NCI-H510A (cell line): ENCODE measurements around the gene NGF.
A peak's percentile ranks its signal among the peaks of the same experiment; 100 is the strongest.

Experiments
- DNase-seq: peaks from one replicate; lab custom pipeline; 2025; lab: John Stamatoyannopoulos, UW

NGF gene

DNA sequence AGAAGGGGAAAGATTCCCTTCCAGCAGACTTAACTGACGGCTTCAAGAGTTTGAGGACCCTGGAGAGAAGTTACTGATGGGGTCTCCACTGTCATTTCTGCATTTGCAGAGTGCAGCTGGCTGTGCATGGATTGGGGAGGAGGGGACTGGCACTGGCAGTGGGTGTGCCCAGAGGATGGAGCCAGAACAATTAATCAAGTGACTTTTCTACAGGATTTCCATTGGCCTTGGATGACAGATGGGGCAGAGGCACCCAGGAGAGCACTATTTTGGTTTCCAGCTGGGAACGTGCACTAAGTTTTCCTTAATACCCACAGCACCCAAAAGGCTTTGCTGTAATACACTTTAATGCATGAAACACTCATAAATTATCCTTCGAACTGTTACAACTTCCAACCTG lies 1.3 kb downstream of the NGF start:
- no peak for DNase-seq

DNA sequence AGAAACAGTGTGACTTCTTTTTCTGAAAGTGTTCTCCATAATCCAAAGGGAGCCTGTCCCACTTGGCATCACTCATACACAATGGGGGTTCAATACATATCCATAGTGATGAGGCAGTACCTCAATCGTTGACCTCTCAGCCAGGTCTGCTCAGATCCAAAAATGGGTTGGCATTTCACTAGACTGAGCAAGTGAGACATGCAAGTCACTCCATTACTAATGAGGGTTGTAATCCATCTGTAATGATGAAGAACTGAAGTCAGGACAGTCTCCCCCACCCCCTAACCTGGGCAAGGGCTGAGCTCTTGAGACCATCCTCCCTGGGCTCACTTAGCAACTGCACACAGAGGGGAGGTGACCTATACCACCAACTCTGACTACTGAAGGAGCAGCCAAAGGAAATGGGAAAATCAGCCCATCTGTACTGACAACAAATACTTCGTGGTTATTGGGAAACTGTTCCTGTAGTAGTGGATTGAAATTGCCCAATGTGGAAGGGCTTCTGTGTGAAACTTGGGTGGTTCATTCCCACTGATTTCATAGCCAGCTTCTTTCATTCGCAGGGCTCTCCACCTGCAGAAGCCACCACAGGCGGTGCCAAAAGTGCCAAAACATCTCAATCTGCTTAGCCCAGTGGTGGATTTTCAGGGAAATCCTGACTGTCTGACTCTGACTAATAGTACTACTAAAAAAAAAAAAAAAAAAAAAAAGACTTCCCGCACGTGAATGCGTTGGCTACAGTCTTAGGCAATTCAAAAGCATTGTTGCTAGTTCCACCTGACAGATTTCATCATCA lies 5.0 kb downstream of the NGF start:
- DNase-seq = no peak

DNA sequence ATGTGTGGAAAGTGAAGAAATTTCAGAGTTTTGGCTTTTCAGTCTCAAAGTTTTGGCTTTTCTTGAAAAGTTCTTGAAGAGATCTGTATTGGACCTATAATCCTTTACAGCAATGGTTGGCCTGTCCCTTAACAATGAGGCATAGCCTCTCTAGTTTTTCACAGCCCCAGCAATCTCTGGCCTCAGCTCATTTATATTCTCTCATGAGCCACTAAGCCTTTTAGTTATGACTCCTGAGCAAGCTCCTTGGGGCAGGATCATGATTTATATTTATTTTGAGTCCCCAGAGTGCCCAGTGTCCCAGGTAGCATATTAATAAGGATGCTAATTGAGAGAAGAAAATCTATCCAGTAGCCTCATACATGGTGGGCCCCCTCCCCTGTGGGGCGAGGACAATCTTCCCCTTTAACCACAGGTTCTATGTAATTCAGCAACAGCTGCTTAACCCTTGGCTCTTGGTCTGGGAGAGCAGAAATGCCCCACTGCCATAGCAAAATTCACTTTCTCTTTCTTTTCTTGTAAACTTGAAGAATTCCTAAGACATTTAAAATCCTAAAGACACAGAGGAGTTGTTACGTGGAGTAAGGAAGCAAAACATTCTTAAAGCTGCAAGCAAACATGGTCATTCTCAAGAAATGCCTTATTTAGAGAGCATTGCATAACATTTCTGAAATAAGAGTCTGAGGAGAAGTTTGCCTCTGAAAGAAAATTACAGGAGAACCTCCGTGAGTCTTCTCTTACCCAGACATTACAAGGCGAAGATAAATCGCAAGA lies 6.3 kb downstream of the NGF start:
- DNase-seq = no peak

DNA sequence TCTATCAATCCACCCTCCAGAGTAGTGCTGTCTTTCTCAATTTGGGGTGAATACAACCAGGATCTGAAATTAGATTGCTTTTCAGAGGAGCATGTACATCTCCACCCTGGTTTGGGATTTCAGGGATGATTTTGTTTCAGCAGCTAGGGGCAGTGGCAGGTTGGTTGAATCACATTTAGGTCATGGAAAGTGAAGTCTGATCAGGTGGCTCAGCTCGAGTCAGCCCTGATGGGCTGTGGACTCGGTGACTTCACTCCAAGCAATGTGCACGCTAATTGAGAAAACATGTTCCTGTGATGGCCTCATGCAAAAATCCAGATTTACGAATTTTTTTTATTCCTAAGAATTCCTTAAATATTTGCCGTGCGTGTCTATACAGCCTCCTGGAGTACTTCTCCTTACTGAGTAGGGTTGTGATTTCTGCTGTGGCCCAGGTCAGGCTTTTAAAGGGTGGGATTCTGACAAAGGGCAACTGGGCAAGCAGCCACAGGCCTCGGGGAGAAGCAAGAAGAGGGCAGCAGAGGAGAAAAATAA lies 7.5 kb downstream of the NGF start:
- DNase-seq = no peak

DNA sequence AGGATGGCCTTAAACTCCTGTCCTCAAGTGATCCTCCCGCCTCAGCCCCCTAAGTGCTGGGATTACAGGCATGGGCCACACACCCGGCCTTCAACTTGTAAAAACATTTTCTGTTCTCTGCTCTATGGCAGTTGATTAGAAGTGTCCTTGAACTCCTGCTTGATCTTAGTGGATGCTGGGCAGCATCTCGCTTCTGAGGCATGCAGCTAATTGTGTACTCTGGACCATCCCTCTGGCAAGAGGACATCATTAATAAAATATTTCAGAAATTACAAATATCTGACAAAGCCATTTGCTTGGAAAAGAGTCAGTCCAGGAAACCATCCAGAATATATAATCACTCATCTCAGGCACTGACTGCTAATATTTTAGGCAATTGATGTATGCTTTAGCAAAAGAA lies 8.1 kb downstream of the NGF start:
- no peak for DNase-seq

DNA sequence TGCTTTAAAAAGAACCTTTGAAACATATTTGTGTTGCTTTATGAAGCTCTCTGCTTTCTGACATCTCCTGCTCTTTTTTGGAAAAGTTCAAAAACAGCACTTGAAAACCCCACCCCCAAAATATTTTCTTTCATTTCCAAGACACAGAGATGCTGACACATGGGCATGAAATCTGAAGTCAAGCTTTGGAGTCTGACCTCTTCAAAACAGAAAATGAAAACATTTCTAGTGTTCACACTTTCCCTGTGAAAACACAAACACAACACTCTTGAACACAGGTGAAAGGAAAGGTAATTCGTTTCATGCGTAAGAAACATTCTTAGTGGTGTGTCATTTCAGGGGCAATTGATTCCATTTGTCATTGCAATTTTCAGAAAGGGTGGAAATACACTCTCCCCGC lies 10.8 kb downstream of the NGF start:
- DNase-seq = no peak

DNA sequence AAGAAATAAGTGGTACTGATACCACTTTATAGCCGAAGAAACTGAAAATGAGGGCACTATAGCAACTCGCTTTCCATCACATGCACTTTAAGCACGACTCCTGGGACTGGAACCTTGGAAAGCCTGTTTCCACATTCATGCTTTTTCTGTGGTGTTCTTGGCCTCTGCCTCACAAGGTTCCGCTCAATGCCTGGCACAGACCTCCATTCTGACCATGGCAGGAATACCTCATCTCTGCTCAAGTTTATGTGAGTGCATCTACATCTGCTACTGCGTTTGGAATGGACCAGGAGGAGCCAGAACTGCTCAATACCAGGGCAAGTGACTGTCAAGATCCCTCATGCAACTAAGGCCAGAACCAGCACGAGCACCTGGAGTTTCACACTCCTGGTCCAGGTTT lies 11.6 kb downstream of the NGF start:
- no peak for DNase-seq

DNA sequence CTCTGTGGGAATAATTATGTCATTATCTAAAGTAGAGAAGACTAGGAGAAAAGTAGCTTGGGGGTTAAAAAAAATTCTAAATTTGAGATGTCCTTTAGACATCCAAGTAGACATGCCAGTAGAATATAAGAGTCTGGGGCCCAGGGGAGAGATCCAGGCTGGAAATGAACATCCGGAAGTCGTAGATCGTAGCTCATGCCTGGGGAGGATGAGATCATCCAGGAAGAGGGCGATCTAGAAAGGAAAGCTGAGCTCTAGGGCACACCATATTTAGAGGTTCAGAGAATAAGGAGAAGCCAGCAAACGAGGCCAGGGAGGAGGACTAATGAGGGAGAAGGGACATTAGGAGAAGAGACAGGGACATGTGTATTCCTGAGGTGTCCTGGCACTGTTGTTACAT lies 12.2 kb downstream of the NGF start:
- no peak for DNase-seq

DNA sequence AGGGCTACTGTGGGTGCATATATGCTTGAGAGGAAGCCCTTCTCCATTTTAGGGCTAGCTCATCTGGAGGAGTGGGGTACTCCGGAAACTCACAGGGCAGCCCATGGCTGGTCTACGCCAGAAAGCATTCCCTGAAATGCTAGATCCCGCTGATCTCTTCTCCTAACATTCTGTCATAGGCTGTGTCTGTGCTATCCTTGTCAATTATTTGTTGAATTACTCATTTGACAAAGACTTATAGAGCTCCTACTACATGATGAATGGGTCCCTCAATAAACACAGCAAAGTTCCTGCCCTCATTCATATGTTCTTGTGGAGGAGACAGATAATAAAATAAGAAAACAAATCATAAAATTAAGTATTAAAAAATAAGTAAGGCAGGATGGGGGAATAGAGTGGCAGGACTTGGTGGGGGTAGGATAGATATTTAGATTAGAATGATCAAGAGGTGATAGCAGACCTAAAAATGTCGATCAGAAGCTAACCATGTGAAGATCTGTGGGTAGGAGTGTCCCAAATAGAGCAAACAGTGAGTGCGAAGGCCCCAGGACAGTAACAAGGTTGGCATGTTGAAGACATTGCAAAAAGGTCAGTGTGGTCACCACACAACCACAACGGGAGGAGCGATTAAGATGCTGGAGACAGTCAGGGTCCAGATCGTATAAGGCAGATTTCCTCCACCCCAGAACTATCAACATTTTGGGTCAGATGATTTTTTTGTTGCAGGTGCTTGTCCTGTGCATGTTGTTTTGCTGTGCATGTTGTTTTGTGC lies 13.2 kb downstream of the NGF start:
- DNase-seq = no peak

DNA sequence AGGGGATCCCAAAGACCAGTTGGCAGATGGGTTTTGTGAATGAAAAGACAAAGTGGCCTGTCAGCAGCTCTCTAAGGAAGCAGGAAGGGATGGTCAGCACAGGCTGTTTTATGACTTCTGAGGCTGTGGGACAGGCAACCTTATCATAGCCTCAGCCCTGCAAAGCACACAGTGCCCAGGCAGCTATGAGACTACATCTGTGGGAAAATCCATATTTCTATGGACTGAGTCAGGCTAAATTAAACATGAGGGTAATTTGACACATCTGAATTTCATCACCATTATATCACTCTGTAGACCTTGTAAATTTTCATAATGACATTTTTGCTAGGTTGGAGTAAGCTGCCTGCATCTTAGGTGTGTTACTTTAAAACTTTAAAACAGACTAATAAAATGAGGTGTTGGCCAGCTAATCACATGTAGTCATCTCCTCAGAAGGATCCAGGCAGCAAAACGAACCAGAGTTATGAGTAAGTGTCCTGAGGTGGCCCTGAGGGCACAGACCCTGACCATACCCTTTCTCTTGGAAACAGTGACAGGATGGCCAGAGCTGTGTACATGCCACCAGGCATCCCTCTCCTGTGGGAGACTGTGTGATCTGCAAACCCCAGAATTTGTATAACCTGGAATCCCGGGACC lies 14.6 kb downstream of the NGF start:
- no peak for DNase-seq

DNA sequence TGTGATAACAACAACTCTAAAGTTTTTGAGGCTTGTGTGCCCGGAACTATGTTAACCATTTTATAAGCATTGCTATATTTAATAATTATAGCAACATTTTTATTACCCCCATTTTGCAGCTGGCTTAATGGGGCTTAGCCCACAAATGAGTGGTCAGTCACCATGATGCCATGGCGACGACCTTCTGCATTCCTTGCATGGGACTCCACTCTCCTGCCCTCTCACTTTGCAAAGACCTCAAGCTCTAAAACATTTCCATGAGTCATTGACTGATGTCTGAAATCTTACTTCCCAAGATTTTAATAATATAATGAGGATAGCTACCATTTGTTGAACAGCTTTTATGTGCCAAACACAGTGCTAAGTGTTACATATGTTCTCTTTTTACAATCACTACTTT lies 15.4 kb downstream of the NGF start:
- no peak for DNase-seq

DNA sequence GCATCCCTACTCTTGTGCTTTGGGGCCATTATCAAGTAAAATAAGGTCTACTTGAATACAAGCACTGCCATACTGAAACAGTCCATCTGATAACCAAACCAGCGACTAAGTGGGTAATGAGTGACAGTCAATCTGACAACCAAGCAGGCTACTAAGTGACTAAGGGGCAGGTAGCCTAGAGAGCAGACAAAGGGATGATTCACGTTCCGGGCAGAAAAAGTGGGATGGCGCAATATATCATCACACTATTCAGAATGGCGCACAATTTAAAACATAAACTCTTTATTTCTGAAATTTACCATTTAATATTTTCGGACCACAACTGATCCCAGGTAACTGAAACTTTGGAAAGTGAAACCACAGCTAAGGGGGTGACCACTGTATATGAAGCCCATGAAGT lies 17.7 kb downstream of the NGF start:
- no peak for DNase-seq

DNA sequence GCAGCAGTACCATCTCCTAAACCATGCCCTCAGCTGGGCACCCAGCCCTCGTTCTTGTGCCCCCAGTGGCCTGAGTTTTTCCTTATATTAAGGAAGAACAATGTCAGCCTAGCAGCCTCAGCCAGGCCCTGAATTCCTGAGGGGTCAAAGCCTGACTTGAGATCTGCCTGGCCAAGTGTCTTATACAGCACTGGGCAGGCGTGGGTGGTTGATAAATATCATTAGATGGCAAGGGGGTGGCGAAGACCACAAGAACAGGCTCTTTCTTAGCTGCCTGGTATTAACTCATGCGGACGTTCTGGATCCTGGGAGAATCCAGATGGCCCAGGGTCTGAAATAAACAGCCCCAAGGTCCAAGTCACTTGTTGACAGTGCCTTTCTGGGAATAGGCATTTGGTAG lies 18.3 kb downstream of the NGF start:
- DNase-seq = no peak

DNA sequence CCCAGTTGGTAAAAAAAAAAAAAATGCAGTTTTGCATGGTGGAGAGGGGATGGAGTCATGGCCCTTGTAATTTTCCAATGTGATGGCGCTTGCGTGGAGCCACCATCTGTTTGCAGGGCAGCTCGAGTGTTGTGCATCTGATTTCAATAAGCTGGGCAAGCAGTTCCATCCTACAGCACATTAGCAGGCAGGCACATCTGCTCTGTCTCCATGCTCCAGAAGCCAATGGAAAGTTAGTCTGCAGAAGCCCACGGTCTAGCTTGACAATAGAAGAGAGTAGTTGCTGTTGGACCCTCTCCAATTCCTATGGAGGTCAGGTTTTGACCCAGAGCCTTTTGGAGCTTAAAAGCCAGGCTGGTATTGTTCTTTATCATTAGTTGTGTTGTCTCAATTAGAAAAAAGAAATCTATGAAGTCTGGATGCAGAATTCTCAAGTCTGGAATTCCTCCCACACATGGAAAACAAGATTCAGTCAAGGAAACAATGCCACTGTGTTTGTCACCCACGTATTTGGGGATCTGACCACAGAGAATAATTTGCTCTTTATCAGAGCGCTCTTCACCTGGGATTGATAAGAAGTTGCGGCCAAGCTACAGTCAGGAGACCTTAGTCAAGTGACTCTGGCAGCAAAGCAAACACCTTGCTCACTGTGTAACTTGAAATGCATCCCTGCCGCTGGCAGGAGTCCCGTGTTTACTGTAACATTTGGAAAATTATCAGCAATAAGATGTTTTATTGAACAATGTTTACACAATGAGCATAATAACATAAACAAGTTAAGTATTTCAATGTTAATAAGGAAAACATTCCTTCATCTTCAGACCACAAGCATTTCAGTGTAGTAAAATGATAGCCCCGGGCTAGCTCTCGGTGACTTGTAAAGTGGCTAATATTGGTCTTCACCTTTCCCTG lies 20.7 kb downstream of the NGF start:
- DNase-seq = peak; percentile 45

DNA sequence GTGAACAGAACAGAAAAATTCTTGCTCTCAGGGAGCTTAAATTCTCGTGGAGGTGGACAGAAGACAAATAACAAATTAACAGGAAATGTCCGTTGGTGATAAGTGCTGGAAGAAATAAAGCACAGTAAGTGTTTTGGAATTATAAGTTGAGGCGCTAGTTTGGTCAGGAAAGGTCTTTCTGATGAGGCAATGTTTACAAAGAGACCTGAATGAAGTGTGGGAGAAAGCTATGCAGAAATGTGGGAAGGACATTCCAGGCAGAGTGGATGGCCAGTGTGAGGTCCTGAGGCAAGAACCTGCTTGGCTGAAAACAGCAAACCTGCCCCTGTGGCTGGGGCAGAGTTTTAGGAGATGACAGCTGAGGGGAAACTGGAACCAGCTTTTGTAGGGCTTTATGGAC lies 23.3 kb downstream of the NGF start:
- no peak for DNase-seq

DNA sequence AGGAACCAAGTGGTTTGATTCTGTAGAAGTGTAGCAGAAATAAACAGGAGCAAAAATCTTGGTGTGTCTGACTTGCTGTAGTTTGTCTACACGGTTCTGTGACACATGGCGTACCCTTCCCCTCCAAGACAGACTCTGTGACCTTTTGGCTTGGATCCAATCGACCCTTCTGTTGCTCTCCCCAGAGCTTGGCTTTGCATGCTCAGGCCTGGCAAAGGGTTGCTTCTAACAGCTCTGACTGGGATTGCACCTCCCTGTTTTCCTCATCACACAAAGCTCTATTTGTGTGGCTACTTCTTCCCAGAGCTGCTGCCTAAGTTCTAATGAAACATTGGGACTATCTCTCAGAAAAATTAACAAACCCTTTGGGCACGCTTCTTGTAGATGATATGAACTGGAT lies 24.0 kb downstream of the NGF start:
- no peak for DNase-seq

DNA sequence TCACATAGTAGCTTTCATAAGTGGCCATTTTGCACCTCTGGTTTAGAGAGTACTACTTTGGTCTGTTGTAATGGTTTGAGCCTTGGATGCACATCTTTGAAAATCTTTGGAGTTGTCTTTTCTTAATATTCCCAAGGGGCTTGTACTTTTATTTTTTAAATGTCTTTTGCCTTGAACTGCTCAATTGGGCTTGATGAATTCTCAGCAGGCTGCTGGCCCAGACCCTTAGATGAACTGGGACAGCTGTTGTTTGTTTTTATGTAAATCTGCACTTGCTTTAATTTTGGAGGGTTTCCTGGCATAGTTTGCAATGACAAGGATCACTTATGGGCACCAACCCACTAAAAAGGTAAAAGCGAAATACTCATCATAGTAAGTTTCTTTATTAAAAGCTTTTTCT lies 24.9 kb downstream of the NGF start:
- DNase-seq = no peak

DNA sequence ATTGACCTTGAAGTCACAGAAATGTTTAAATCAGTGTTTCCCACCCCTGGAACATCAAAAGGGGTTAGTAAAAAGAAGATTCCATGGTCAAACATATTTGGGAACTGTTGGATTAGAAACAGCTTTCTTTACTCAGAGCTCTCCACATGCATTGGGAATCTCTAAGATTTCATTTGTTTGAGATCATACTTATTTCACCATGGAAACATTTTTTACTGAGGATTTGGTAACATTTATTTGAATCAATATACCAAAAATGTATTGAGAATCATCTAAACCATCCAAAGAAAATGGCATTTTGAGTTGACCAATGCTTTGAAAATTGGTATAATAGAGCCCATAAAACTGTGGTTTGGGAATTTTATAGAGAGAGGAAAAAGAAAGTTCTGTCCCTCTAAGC lies 25.3 kb downstream of the NGF start:
- no peak for DNase-seq

DNA sequence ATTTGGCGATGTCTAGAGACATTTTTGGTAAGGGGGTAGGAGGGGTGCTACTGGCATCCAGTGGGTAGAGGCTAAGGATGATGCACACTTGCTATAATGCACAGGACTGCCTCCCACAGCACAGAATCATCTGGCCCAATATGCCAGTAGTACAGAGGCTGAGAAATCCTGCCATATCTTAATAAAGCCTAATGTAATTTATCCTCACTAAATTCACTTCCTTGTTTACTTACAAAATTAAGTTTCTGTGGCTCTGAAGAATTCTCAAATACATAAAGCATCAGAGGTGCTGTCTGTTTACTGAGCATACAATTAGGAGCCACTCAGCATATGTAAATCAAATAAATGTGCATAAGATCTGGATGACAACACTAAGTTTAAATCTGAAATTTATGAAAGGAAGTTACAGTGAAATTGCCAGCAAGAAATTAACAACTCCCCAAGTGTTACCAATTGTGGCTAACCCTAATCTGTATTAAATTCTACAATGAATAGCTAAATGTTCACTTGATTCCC lies 26.5 kb downstream of the NGF start:
- no peak for DNase-seq

DNA sequence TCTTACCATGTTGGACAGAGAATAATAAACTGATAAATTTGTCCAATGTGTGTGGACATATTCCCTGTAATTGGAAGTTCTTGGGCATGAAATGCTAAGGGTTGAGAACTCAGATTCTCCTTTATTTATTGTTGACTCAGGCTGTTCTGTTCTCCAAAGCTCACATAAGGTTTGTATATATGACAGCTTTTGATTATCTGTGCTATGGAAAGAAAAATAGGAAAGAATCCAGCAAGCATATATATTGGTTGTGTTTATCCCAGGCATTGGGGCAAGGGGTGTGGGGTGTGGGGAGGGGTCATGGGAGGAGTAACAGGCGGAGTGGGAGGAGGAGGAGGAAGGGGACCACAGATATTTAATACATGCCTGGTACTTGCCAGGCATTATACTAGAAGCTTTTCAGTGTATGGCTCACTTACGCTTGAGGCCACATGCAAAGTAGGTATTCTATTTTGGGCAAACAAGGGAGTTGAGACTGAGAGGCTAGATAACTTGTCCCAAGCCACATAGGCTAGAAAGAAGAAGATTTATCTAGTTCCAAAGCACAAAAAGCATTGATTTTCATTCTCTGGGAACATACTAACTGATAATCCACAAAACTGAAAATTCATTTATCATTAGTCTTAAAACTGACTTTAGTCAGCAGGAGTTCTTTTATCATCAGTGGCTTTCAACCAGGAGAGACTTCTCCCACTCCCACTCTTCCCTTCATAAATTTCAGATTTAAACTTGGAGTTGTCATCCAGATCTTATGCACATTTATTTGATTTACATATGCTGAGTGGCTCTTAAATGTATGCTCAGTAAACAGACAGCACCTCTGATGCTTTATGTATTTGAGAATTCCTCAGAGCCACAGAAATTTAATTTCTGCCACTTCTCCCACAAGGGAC lies 27.2 kb downstream of the NGF start:
- DNase-seq = no peak
